K562 (cell line): Measurements from ENCODE around the gene PIGM. TPM values are rescaled to one million over a fixed set of nuclear protein-coding genes. Genes with fewer than 3 reads are reported as not detected.
A peak's percentile ranks its signal among the peaks of the same experiment; 100 is the strongest.

ENCODE experiments used
- MAZ ChIP-seq, 2 experiments: fragments of 450-650 bp in 1 of 2; sonication (generic) in 1 of 2; formaldehyde crosslinking; IDR thresholded peaks in 1 of 2; conservative IDR thresholded peaks in 1 of 2; 2 replicates each; pipeline versions ENCODE4 v1.4.0 to v1.5.0; 2020; ENCODE audit warnings: mild to moderate bottlenecking in 1 of 2, missing genetic modification reagents in 1 of 2
- SIX5 ChIP-seq, 2 experiments: IDR thresholded peaks; 2 replicates each; pipeline ENCODE4 v1.6.1; 2011; ENCODE audit warnings: low read length in 2 of 2, borderline replicate concordance in 1 of 2, low read depth in 1 of 2, mild to moderate bottlenecking in 1 of 2, moderate library complexity in 1 of 2; ENCODE audit not compliant: insufficient read depth in 1 of 2
- TCF3 ChIP-seq: sonication (generic); formaldehyde crosslinking; IDR thresholded peaks from 2 replicates; pipeline ENCODE4 v1.4.0; 2020; ENCODE audit warnings: mild to moderate bottlenecking, missing genetic modification reagents
- ZNF311 ChIP-seq: fragments of 250-450 bp; sonication (Bioruptor Pico); IDR thresholded peaks from 2 replicates; pipeline ENCODE4 v1.4.0; 2020; ENCODE audit warnings: mild to moderate bottlenecking, moderate library complexity
- ZNF766 ChIP-seq: fragments of 200-800 bp; sonication (Bioruptor generic); conservative IDR thresholded peaks from 2 replicates; pipeline ENCODE4 v1.6.1; 2016; ENCODE audit warnings: missing genetic modification characterization, missing compliant biosample characterization
- polyA plus RNA-seq, 8 experiments: library from polyadenylated mRNA; depleted of rRNA in 4 of 8; stranded (reverse) in 5 of 8; unstranded in 3 of 8; fragments of >200 nt; fragmentation: Nextera tagmentation in 2 of 8; fragmentation: Illumina TruSeq in 1 of 8; extraction: Ambion mirVana in 2 of 8; extraction: Trizol in 1 of 8; gene quantifications; 2 replicates each; pipeline versions ENCODE4 v1.2.1 to v1.2.3, GENCODE V29; 2011 to 2014; ENCODE audit warnings: inconsistent platforms in 1 of 8, missing spikeins in 1 of 8
- total RNA-seq, 7 experiments: library from RNA; depleted of rRNA in 6 of 7; stranded (reverse); fragments of >200 nt in 6 of 7; fragmentation: Illumina TruSeq in 2 of 7; extraction: Trizol in 2 of 7; gene quantifications; 2 replicates each; pipeline versions ENCODE4 v1.2.1 to v1.2.3, GENCODE V29; 2011 to 2021; ENCODE audit warnings: low replicate concordance in 1 of 7
- TF ChIP-seq, protein P1 (sequence below), 2 experiments: IDR thresholded peaks; 2 replicates each; pipeline ENCODE4 v1.6.1; 2012; ENCODE audit warnings: improper control_type of control experiment in 2 of 2, low read depth in 2 of 2, low read length in 2 of 2, borderline replicate concordance in 1 of 2
- TF ChIP-seq, protein P2 (sequence below): fragments of 450-650 bp; IDR thresholded peaks from 2 replicates; pipeline ENCODE4 v1.6.1; 2016; ENCODE audit warnings: mild to moderate bottlenecking, moderate library complexity
- TF ChIP-seq, protein P3 (sequence below): sonication (generic); formaldehyde crosslinking; IDR thresholded peaks from 2 replicates; pipeline ENCODE4 v1.8.1; 2022; ENCODE audit warnings: missing genetic modification reagents

The PIGM gene
- total and polyA plus RNA-seq, 9 of the 15 experiments (the other 6 are each of a cell fraction or from before 2014, with no cell fraction given): 2.6 to 6.7 (median 4.3) TPM

DNA sequence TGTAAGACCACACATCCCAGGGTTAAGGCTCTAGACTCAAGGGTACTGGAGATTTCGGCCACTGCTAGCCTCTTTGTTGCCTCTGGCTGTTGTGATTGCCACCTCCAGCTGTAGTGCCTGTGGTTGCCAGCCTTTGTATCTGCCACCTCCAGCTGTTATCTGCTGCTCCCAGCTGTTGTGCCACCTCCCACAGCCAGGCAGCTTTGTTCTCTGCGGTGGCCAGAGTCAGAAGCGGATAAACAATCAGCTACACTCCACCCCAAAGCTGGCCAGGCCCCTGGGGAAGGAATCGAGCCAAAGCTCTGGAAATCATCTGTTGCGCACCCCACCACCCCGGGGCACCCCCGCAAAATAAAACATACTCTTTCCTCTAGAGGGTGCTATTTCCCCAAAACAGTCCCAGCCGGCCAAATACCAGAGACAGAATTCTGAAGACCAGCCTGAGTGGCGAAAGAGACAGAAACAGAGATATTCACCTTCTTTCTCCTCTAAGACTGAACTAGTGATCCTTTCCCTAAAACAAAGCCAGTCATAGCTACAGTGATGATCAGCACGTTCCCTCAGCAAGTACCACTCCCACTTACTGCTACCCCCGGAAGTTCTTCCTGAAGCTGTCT is 14.8 kb upstream of the PIGM start (continued):
- TF ChIP-seq, protein P1, sequence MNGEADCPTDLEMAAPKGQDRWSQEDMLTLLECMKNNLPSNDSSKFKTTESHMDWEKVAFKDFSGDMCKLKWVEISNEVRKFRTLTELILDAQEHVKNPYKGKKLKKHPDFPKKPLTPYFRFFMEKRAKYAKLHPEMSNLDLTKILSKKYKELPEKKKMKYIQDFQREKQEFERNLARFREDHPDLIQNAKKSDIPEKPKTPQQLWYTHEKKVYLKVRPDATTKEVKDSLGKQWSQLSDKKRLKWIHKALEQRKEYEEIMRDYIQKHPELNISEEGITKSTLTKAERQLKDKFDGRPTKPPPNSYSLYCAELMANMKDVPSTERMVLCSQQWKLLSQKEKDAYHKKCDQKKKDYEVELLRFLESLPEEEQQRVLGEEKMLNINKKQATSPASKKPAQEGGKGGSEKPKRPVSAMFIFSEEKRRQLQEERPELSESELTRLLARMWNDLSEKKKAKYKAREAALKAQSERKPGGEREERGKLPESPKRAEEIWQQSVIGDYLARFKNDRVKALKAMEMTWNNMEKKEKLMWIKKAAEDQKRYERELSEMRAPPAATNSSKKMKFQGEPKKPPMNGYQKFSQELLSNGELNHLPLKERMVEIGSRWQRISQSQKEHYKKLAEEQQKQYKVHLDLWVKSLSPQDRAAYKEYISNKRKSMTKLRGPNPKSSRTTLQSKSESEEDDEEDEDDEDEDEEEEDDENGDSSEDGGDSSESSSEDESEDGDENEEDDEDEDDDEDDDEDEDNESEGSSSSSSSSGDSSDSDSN (IDR thresholded peaks at IDR 0.05; ENCODE audit: borderline replicate concordance in 1 of 2, low read depth in 2 of 2, low read length in 2 of 2): no peak
- TF ChIP-seq TCF3 (CRISPR knock-in tag) (peak; percentile 100), ZNF311 (peak; percentile 80; the same call in 1 of the 2 replicates), SIX5 (IDR thresholded peaks at IDR 0.05; ENCODE audit: borderline replicate concordance in 1 of 2, insufficient read depth in 1 of 2, low read depth in 1 of 2, low read length in 2 of 2) (no peak), MAZ (CRISPR knock-in tag; conservative IDR thresholded peaks at IDR 0.05 in 1 of 2, IDR thresholded peaks at IDR 0.05 in 1 of 2) (peak; percentile 75 to 85), ZNF766 (CRISPR knock-in tag) (peak; percentile 97)
- TF ChIP-seq, protein P2, sequence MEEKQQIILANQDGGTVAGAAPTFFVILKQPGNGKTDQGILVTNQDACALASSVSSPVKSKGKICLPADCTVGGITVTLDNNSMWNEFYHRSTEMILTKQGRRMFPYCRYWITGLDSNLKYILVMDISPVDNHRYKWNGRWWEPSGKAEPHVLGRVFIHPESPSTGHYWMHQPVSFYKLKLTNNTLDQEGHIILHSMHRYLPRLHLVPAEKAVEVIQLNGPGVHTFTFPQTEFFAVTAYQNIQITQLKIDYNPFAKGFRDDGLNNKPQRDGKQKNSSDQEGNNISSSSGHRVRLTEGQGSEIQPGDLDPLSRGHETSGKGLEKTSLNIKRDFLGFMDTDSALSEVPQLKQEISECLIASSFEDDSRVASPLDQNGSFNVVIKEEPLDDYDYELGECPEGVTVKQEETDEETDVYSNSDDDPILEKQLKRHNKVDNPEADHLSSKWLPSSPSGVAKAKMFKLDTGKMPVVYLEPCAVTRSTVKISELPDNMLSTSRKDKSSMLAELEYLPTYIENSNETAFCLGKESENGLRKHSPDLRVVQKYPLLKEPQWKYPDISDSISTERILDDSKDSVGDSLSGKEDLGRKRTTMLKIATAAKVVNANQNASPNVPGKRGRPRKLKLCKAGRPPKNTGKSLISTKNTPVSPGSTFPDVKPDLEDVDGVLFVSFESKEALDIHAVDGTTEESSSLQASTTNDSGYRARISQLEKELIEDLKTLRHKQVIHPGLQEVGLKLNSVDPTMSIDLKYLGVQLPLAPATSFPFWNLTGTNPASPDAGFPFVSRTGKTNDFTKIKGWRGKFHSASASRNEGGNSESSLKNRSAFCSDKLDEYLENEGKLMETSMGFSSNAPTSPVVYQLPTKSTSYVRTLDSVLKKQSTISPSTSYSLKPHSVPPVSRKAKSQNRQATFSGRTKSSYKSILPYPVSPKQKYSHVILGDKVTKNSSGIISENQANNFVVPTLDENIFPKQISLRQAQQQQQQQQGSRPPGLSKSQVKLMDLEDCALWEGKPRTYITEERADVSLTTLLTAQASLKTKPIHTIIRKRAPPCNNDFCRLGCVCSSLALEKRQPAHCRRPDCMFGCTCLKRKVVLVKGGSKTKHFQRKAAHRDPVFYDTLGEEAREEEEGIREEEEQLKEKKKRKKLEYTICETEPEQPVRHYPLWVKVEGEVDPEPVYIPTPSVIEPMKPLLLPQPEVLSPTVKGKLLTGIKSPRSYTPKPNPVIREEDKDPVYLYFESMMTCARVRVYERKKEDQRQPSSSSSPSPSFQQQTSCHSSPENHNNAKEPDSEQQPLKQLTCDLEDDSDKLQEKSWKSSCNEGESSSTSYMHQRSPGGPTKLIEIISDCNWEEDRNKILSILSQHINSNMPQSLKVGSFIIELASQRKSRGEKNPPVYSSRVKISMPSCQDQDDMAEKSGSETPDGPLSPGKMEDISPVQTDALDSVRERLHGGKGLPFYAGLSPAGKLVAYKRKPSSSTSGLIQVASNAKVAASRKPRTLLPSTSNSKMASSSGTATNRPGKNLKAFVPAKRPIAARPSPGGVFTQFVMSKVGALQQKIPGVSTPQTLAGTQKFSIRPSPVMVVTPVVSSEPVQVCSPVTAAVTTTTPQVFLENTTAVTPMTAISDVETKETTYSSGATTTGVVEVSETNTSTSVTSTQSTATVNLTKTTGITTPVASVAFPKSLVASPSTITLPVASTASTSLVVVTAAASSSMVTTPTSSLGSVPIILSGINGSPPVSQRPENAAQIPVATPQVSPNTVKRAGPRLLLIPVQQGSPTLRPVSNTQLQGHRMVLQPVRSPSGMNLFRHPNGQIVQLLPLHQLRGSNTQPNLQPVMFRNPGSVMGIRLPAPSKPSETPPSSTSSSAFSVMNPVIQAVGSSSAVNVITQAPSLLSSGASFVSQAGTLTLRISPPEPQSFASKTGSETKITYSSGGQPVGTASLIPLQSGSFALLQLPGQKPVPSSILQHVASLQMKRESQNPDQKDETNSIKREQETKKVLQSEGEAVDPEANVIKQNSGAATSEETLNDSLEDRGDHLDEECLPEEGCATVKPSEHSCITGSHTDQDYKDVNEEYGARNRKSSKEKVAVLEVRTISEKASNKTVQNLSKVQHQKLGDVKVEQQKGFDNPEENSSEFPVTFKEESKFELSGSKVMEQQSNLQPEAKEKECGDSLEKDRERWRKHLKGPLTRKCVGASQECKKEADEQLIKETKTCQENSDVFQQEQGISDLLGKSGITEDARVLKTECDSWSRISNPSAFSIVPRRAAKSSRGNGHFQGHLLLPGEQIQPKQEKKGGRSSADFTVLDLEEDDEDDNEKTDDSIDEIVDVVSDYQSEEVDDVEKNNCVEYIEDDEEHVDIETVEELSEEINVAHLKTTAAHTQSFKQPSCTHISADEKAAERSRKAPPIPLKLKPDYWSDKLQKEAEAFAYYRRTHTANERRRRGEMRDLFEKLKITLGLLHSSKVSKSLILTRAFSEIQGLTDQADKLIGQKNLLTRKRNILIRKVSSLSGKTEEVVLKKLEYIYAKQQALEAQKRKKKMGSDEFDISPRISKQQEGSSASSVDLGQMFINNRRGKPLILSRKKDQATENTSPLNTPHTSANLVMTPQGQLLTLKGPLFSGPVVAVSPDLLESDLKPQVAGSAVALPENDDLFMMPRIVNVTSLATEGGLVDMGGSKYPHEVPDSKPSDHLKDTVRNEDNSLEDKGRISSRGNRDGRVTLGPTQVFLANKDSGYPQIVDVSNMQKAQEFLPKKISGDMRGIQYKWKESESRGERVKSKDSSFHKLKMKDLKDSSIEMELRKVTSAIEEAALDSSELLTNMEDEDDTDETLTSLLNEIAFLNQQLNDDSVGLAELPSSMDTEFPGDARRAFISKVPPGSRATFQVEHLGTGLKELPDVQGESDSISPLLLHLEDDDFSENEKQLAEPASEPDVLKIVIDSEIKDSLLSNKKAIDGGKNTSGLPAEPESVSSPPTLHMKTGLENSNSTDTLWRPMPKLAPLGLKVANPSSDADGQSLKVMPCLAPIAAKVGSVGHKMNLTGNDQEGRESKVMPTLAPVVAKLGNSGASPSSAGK: no peak
- TF ChIP-seq, protein P3, sequence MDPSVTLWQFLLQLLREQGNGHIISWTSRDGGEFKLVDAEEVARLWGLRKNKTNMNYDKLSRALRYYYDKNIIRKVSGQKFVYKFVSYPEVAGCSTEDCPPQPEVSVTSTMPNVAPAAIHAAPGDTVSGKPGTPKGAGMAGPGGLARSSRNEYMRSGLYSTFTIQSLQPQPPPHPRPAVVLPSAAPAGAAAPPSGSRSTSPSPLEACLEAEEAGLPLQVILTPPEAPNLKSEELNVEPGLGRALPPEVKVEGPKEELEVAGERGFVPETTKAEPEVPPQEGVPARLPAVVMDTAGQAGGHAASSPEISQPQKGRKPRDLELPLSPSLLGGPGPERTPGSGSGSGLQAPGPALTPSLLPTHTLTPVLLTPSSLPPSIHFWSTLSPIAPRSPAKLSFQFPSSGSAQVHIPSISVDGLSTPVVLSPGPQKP (CRISPR knock-in tag): no peak
